HPDE6-E6E7 (cell line): ENCODE data around the gene SAMD14.

Experiments
- DNase-seq: peaks from one replicate; pipeline ENCODE4 v3.0.0; 2011; ENCODE audit warnings: missing footprints; ENCODE audit errors: extremely low spot score

The SAMD14 gene

DNA sequence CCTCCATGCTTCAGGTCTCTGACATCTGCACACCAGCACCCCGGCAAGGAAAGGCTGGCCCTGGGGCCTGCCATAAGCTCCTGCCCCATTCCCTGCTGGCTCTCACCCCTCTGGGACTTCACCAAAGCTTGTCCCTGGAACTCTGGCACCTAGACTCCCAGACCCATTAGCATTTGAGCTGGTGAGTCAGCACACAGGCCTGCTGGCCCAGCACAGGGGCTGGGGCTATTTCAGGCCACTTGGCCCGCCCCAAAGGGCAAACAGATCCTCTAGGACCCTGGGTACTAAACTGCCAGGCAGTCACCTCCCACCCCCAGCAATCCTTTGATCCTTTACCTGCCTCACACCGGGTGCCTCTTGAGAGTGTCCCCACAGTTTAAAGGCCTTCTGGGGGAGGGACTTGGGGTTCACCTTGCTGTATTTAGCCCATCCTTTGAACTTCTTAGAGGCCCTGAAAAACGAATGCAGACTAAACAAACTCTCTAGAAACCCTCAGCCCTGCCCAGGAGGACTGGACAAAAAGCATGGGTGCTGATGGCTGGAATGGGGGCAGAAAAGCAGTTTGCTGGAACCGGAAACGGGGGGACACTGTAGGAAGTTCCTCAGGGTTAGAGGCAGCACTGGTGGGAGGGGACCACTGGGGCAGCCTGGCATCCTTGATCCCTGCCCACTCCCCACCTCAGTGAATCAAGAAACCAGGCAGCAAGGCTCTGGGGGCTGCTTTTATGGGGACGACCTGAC is 3.2 kb upstream of the SAMD14 start:
- no peak for DNase-seq

DNA sequence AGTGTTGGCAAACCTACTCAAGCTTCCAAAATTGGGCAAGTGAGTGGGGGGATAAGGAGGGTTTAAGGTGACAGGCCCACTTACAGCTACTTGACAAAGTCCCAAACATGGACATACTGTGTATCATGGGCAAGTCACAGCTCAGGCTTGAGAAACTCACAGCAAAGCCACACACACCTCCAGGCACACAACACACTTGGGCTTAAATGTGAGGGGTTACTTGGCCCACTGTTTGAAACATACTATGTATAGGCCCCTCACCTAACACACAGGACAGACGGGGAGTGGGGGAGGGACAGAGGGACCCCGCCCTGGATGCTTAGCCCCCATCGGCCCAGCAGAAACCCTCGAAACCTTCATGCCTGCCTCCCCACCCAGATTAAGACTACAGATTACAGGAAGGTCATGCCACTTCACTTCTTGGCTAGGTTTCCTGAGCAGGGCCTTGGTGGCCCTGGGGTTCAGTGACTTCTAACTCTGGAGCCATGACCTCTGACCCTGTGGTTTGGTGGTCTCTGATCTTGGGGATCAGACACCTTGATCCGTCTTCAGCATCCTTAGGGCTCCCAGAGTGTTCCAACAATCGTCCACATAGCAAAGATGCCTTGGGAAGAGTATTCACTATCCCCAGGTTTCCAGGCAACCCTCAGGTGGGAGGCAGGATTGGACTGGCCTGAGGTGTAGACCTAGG is 2.3 kb upstream of the SAMD14 start:
- DNase-seq = no peak

DNA sequence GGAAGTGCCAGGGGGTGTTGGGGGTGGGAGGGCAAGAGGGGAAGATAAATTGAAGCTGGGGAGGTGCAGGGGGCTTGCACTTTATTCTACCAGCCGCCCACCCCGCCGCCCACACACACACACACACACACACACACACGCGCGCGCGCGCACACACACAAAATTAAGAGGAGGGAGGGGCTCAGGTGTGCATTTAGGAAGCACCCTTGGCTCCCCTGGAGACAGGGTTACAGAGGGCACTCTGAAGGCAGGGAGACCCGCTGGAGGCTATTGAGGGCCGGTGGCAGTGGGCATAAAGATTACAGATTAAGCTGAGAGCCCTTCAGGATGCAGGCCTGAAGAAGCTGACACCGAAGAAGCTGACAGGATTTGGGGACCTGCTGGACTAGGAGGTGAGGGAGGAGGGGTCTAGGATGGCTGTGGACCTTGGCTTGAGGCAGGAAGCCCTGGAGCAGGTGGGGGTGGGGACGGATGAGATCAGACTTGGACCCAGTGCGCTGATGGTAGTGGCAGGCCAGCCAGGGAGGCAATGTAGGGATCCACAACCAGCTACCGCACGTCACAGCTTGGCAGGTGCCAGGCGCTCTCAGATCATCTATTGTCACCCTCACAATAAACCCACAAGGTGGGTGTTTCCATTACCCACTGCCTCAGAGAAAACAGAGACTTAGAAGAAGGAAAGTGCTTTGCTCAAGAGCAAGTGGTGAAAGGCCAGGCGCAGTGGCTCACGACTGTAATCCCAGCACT is 772 bp upstream of the SAMD14 start:
- DNase-seq = no peak

DNA sequence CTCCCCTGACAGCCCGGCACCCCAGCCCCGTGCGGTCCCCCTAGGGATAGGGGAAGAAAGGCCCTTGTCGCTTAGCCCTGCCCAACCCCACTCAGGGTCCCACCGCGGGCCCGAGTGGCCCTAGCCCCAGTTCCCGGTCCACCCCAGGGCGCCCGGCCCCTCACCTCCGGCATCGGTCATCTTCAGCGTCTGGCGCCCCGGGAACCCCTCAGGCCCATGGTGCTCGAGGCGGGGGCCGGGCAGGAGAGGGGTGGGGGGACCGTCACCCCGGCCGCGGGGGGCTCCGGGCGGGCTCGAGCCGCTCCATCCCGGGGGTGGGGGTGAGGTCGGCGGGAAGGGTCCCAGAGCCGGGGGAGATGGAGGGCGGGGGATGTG is 620 bp downstream of the SAMD14 start:
- DNase-seq = no peak

DNA sequence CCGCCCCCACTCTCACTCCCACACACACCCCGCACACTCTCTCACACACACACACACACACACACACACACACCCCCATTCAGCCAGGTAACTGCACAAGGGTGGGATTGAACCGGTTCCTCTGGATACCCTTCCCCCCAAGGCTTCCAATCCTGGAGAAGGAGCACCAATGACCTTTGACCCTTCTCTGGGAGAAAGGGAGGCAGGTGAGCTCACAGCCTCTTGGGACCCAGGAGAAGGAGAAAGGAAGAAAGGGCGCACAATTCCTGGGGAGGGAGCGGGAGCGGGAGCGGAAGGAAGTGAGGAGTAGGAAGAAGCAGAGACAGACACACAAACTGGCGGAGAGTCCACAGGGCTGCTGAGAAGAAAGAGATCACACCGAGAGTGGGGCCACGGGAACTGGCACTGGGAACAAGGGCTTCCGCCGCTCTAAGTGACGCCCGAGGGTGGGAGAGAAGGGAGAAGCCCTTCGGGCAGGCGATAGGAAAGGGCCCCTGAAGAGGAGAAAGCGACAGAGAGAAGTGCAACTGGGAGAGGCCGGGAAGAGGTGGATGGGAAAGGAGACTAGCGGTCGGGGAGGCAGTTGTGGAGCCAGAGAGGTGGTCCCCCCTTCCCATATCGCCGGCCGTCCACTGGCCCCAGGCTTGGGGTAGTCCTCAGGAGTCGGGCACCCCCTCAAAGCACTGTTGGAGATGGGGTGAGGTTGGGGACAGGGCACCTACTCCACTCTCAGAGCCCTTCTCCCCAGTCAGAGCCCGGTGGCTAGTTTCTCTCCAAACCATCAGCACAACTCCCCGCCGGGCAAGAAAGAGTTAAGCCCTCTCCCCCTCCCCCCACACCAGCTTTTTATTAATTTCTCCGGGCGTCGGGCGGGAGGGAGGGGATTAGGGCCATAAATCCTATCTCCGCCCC is 1.3 kb downstream of the SAMD14 start:
- no peak for DNase-seq

DNA sequence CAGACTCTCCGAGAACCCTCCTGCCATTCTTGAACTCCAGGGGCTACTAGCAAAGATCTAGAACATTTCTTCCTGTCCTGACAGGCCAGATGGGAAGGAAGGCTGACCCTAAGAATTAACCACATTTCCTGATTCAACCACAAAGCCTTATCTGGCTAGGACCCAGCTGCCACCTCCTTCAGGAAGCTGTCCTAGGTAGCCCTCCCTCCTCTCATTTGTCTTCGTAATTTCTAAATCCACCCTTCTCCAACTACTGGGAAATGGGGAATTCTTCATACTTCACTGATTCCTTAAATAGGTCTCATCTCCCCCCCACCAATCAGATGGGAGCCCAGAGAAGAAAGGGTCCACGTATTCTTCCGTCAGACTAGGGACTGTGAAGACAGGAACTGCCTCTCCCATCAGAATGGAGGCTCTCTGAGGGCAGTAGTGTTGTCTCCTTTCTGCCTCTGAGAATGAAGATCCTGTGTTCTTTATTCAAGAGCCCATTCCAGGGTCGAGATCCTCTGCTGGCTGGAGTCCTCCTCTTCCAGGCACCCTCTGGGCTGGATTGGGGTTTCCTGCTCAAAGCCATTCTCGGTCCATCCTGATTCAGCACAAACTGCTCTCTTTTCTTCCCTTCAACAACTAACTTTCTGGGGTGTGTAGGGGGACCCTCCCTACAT is 2.1 kb downstream of the SAMD14 start:
- DNase-seq = no peak

DNA sequence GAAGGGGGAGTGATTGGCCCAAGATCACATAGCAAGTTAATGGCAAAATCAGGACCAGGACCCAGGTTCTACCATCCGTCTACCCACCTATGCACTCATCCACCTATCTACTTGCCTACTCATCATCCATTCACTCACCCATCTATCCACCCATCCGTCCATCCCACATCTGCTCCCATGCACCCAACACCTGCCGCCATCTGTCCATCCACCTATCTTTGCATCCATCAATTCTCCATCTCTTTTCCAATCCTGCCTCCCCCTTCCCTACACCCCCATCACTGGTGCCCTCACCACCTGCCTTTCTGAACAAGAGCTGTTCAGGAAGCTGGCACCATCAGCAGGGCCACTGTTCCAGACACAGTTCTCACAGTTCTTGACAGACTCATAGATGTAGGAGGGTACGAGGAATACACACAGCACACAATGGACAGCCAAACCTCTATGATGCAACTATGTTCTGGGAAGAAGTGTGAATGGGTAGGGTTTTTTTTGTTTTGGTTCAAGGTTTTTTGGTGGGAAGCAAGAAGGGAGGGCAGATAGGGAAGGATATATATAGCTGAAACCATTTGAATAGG is 4.5 kb downstream of the SAMD14 start:
- no peak for DNase-seq

DNA sequence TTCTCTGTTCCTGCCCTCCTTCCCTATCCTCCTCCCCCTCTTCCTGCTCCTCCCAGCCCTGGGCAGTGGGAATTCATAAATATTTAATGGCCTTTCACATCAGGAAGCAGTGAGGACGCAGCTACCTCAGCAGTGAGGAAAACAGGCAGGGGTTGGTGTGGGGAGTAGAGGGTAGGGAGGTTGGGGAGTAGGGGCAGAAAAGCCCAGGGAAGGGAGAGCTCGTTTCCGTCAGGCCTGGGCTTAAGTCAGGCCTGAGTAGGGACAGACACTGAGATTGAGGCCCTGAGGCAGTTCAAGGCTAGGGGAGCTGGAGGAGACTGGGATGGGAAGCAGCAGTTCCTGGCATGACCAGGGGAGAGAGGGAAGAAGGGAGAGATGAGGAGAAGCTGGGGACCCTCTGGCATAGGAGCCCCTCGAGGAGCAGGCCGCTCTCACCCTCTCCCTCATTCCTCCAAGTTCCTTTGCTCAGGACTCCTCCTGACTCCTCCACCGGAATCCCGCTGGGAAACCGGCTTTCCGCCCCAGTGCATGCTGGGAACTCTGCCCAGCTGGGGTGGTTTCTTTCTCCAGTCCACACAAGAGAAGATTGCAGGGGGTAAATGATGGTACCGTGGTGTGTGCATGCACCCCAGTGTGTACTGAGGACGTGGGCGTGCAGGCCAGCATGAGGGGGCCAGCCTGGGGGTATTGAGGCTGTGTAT is 6.2 kb downstream of the SAMD14 start:
- DNase-seq = no peak

DNA sequence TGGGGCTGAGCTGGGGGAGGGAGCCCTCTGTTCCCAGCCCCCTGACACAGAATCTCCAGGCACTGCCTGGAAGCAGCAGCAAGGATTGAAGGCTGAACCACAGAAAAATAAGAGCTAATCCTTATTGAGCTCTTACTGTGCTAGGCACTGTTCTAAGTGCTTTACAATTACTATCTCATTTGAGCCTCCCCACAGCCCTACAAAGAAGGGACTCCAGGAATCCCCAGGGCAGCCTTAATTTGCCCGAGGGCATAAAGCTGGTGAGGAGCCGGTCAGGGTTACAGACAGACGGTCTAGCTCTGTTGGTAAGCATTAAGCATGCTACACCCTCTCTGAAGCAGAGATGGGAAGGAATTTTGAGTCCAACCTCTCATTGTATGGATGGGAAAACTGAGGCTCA is 7.0 kb downstream of the SAMD14 start:
- DNase-seq = no peak

DNA sequence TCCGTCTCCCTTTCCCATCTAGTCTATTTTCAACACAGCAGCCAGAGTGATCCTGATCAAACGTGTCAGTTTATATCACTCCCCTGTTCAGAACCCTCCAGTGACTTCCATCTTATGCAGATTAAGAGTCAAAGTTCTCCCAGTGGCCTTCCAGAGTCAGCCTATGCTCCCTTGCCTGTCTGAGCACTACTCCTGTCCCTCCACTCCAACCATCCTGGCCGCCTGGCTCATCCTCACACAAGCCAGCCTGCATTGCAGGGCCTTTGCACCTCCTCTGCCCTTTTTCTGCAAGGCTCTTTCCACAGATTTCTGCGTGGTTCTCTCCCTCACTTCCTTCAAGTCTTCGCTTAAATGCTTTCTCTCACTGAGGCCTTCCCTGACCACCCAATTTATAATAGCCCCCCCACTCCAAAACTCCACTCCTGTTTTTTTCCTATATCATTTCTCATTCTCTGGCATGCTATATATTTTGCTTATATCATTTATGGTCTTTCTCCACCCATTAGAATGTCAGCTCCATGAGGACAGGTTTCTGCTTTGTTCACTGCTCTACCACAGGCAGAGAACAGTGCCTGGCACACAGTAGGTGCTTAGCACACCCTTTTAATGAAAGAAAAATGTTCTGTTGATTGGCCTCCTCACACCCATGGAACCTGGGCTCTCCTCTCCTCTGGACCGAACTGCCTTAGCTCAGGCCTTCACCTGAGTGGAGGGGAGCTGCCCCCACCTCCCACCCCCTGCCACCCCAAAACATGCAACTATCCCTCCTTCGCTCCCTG is 9.3 kb downstream of the SAMD14 start:
- no peak for DNase-seq

DNA sequence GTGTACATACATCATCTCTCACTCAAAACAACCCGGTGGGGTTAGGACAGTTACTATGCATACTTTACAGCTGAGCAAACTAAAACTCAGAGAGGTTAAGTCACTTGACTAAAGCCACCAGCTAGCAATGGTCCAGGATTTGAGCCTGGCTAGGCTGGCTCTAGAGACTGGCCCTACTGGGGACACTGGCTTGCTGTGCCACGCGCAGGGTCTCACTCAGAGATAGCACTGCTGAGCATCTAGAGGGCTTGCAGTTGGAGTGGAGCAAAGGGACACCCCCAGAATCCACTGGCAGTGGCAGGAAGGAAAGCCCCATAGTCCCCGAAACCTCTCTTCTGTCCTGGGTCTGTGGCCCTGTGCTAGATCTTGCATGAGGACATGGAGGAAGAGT is 11.1 kb downstream of the SAMD14 start:
- DNase-seq = no peak

DNA sequence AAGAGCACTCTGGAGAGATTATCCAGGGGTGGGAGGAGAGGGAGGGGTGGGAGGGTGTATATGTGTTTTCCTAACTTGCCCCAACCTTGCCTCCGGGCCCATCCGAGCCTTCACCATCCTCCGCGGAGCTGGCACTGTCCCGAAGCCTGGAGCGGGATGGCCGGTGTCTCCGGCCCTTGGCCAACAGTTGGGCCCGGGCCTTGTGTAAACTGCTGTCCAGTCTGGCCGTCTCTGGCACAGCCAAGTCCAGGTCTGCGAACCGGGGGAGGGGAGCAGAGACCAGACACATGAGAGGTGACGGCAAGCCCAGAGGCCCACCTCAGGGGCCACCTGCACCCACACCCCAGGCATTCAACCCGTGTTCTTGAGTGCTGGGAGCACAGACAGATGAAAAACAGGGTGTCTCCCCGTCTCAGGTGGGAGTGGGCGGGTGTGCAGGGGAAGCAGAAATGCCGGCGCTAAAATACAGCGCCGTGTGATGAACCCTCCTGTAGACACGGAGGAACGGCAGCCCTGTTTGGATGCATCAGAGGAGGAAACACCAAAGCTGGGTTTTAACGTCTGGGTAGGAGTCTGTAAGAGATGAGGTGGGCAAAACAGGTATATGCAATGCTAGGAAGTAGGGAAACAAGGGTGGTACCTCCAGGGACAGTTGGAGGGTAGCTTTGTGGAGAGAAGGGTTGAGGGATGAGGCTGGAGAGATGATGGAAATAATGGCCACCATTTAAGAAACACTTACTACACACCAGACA is 11.7 kb downstream of the SAMD14 start:
- DNase-seq = no peak

DNA sequence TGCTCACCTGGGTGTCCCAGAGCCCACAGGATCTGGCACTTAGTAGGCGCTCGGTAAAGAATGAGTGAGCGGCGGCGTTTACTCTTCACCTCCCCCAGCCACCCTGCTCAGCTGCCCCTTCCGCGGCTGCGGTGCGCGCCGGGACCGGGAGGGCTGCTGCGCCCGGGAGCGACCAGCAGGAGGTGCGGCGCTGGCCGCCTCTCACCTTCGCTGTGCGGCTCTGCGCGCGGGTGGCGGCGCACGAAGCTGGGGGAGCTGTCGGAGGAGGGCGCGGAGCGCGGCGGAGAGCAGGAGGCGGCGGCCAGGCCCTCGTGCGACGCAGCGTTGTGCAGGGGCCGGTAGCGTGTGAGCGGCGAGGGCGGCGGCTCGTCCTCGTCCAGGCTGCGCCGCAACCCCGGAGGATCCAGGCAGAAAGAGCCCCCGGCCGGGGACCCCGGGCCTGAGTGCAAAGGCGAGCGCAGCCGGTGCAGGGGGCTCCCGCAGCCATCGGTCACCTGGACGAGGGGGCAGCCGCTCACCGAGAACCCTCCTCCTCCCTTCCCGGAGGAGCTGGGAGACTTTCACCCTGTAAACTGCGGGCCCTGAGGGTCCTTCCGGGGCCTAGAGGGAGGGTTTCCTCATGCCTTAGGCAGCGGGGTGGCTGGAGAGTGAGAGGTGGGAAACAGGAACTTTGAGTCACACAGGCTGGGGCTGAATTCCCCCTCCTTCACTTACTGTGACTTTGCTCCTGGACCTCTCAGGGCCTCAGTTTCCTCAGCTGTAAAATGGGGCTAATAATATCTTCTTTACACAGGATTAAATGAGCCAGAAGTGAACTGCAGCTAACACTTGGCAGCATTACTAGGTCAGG is 12.5 kb downstream of the SAMD14 start:
- DNase-seq = peak; percentile 66

DNA sequence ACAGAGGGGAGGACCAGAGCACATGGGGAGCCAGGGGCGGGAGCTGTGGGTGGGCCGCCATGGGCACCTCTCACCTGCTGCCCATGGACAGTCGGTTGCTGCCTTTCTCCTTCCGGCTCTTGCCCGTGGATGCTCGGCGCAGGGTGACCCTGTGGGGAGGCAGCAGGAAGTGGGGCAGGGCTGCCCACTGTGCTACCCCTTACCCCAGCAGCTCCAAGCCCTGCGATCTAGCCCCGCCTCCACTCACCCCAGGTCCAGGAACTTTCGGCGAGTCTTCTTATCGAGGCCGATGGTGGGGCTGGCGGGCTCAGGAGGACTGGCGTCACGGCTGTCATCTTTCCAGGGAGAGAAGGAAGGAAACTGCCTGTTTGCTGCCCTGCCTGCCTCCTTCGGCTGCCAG is 14.2 kb downstream of the SAMD14 start:
- DNase-seq = no peak

DNA sequence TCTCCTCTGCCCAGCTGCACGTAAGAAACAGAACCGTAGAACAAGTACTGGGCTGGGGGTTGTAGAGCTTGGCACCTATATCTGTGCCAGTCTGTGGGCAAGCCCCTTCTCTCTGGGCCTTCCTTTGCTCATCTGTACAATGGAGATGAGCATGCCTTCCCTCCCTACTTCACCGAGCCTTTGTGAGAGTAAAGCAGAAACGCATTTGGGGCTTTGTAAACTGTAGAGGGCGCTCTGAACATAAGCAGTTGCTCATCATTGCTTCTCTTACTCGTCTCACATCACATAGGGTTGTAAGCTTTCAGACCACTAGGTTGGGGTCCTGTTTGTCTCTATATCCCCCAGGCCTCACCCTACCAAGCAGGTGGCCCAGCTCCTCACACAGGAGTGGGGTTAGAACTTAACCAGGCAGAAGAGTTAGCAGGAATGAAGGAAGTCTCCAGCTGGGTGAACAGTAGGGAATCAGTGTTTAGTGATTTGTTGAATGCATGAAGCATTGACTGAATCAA is 15.1 kb downstream of the SAMD14 start:
- DNase-seq = no peak

DNA sequence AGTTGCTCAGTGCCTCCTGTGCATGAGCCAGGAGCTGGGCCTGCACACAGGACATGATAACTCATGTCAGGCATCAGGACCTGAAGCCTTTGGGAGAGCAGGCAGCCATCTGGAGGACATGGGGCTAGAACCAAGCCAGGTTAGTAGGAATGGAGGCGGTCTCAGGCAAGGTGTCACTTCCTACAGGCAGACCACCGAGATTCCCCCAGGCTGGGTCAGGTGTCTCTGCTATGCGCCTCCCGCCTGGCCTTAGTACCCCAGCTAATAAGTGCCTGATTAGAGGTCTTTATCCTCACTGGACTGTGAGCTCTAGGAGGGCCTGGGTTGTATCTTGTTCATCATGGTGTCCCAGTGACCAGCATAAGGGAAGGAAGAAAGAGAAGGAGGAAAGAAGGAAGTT is 15.6 kb downstream of the SAMD14 start:
- DNase-seq = no peak

DNA sequence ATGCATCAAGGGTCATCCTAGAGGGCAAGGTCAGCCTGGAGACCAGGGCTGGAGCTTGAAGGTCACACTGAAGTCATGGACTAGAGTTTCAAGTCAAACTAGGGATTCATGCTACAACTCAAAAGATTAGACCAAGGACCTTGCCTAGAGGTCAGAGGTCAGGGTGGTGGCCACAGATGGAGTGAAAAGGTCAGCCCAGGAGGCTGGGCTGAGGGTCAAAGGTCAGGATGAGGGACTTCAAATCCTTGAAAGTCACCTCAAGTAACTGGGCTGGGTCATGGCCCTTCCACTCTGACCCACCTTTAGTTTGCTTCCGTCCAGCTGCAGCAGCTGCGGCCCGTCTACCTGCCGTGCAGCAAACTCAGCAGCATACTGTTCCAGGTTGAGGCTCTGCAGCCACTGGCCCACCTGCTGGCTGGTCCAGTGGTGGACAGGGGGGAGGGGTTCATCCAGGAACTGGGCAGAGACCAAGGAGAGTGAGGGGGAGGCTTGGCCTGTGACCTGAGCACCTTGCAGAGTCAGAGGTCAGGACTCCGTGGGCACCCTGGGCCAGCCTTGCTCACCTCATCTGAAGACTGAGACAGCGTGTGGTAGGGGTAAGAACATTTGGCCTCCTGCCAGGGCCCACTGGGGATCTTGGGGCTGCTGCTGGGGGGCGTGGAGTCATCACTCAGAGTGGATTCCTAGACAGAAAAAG is 16.2 kb downstream of the SAMD14 start:
- no peak for DNase-seq
